ENCODE data around the gene MAOB.

- no peak for TF ChIP-seq POLR2A (IDR thresholded peaks at IDR 0.05)
- TF ChIP-seq, protein P1, sequence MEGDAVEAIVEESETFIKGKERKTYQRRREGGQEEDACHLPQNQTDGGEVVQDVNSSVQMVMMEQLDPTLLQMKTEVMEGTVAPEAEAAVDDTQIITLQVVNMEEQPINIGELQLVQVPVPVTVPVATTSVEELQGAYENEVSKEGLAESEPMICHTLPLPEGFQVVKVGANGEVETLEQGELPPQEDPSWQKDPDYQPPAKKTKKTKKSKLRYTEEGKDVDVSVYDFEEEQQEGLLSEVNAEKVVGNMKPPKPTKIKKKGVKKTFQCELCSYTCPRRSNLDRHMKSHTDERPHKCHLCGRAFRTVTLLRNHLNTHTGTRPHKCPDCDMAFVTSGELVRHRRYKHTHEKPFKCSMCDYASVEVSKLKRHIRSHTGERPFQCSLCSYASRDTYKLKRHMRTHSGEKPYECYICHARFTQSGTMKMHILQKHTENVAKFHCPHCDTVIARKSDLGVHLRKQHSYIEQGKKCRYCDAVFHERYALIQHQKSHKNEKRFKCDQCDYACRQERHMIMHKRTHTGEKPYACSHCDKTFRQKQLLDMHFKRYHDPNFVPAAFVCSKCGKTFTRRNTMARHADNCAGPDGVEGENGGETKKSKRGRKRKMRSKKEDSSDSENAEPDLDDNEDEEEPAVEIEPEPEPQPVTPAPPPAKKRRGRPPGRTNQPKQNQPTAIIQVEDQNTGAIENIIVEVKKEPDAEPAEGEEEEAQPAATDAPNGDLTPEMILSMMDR (IDR thresholded peaks at IDR 0.05): no peak
Measured at GRCh38 chrX:43747476-43747875, 134.8 kb downstream of the MAOB start.
